DND-41 (cell line): ENCODE measurements around the gene FHOD1.

ENCODE experiments used
- CTCF ChIP-seq: IDR thresholded peaks from 2 replicates; pipeline ENCODE4 v1.5.1; 2012; ENCODE audit warnings: borderline replicate concordance, low read length, moderate library complexity, mild to moderate bottlenecking; ENCODE audit not compliant: poor library complexity, severe bottlenecking; ENCODE audit errors: extremely low read depth
- EZH2 ChIP-seq: IDR thresholded peaks from 3 replicates; pipeline ENCODE4 v1.6.1; 2012; ENCODE audit warnings: borderline replicate concordance, low read depth, mild to moderate bottlenecking, moderate library complexity, low read length, inconsistent platforms; ENCODE audit not compliant: severe bottlenecking

- TF ChIP-seq CTCF: no peak
- TF ChIP-seq EZH2: no peak
Observed at GRCh38 chr16:67194260-67194659, 53.0 kb downstream of the FHOD1 start.
